HL-60 (cell line): ENCODE results near the gene PPP1R3C.

Experiments used
- GABPA ChIP-seq: IDR thresholded peaks from 2 replicates; pipeline ENCODE4 v1.6.1; 2012; ENCODE audit warnings: low read depth
- POLR2AphosphoS5 ChIP-seq: IDR thresholded peaks from 2 replicates; pipeline ENCODE4 v1.6.1; 2012; ENCODE audit warnings: low read depth
- TF ChIP-seq, protein P1 (sequence below): IDR thresholded peaks from one replicate; pipeline ENCODE4 v1.5.1; 2011; ENCODE audit warnings: low read length, control low read depth, inconsistent platforms; ENCODE audit not compliant: insufficient read depth

DNA sequence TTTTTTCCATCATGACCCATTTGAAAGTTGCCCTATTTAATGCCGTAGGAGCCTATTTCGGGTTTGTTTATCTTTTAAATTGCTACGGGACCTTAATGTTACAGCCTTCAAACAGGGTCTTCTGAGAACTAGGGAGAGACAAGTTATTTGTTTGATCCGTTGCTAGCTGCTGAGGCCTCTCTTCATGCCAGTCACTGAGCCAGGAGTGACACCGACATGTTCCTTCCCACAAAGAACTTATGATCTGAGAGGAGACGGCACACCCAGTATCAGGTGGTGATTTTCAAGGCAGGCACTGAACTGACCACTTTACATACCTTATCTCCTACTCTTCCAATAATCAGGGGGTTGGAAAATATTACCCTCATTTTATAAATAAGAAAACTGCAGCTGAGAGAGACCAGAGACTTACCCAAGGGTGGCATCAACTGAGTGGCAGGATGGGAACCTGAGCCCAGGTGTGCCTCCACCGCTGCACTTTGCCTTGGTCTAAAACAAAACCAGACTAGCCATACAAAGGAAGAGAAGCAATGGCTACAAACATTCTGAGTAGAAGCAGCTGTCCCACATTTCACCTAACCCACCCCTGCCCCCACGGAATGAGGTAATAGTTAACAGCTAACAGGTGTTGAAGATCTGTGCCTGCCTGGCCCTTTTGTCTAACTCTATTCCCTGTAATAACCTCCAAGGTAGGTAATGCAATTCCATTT, 40.5 kb downstream of the PPP1R3C start:
- TF ChIP-seq, protein P1, sequence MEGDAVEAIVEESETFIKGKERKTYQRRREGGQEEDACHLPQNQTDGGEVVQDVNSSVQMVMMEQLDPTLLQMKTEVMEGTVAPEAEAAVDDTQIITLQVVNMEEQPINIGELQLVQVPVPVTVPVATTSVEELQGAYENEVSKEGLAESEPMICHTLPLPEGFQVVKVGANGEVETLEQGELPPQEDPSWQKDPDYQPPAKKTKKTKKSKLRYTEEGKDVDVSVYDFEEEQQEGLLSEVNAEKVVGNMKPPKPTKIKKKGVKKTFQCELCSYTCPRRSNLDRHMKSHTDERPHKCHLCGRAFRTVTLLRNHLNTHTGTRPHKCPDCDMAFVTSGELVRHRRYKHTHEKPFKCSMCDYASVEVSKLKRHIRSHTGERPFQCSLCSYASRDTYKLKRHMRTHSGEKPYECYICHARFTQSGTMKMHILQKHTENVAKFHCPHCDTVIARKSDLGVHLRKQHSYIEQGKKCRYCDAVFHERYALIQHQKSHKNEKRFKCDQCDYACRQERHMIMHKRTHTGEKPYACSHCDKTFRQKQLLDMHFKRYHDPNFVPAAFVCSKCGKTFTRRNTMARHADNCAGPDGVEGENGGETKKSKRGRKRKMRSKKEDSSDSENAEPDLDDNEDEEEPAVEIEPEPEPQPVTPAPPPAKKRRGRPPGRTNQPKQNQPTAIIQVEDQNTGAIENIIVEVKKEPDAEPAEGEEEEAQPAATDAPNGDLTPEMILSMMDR = no peak
- TF ChIP-seq POLR2AphosphoS5 (no peak), GABPA (no peak)
